Measurements from ENCODE around the gene SLC25A47. TPM values are rescaled to one million over a fixed set of nuclear protein-coding genes. Genes with fewer than 3 reads are reported as not detected.

Gene SLC25A47
- total and polyA plus RNA-seq, 4 donors, result 23.7 to 469 (median 291) TPM

GRCh38 chr14:100291305-100292075 is 31.6 kb upstream of the SLC25A47 start:
- DNase-seq (ENCODE audit: low spot score), result no peak
- Histone ChIP-seq H3K27ac (ENCODE audit: low read depth in 1 of 2, low read length in 2 of 2) (no peak overlapping the region), H3K9me3 (ENCODE audit: control insufficient read depth in 4 of 4, low read length in 3 of 4) (no peaks in the 10 kb centered on the region), H3K36me3 (ENCODE audit: control insufficient read depth in 4 of 4, insufficient read depth in 3 of 4, low read depth in 1 of 4, low read length in 3 of 4) (peaks cover 0 to 2% (median 0%) of the 10 kb centered on the region in 4 donors), H3K4me1 (ENCODE audit: control insufficient read depth in 4 of 4, insufficient read depth in 4 of 4, low read length in 3 of 4) (no peaks in the 10 kb centered on the region), H3K4me3 (ENCODE audit: low read depth in 1 of 3, low read length in 3 of 3) (no peak overlapping the region), H3K27me3 (ENCODE audit: control insufficient read depth in 4 of 4, insufficient read depth in 4 of 4, low read length in 3 of 4) (no peaks in the 10 kb centered on the region), H3K9ac (ENCODE audit: low read depth in 1 of 2, low read length in 2 of 2) (no peak overlapping the region)
- WGBS, result 95% methylated on average over 13 of the region's 13 CpGs
- no peak for TF ChIP-seq TAF1 (conservative IDR thresholded peaks at IDR 0.05)
- TF ChIP-seq ZBTB33 (IDR thresholded peaks at IDR 0.05), result no peak
- no peak for TF ChIP-seq NR2F2 (IDR thresholded peaks at IDR 0.05)
- TF ChIP-seq YY1 (IDR thresholded peaks at IDR 0.05), result no peak
- TF ChIP-seq FOXA2 (IDR thresholded peaks at IDR 0.05), result no peak
- TF ChIP-seq, protein P1, sequence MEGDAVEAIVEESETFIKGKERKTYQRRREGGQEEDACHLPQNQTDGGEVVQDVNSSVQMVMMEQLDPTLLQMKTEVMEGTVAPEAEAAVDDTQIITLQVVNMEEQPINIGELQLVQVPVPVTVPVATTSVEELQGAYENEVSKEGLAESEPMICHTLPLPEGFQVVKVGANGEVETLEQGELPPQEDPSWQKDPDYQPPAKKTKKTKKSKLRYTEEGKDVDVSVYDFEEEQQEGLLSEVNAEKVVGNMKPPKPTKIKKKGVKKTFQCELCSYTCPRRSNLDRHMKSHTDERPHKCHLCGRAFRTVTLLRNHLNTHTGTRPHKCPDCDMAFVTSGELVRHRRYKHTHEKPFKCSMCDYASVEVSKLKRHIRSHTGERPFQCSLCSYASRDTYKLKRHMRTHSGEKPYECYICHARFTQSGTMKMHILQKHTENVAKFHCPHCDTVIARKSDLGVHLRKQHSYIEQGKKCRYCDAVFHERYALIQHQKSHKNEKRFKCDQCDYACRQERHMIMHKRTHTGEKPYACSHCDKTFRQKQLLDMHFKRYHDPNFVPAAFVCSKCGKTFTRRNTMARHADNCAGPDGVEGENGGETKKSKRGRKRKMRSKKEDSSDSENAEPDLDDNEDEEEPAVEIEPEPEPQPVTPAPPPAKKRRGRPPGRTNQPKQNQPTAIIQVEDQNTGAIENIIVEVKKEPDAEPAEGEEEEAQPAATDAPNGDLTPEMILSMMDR (IDR thresholded peaks at IDR 0.05; ENCODE audit: low read depth, low read length, missing input control), result no peak
- no peak for TF ChIP-seq GABPA (IDR thresholded peaks at IDR 0.05 in 1 of 2, conservative IDR thresholded peaks at IDR 0.05 in 1 of 2)
- TF ChIP-seq MAX (IDR thresholded peaks at IDR 0.05), result no peak
- TF ChIP-seq HNF4G (IDR thresholded peaks at IDR 0.05), result no peak
- TF ChIP-seq JUND (IDR thresholded peaks at IDR 0.05), result no peak
- TF ChIP-seq RXRA (IDR thresholded peaks at IDR 0.05), result no peak
- TF ChIP-seq FOXA1 (IDR thresholded peaks at IDR 0.05), result no peak
- TF ChIP-seq EGR1 (IDR thresholded peaks at IDR 0.05; ENCODE audit: low read depth in 2 of 2), result no peak
- no peak for TF ChIP-seq REST (IDR thresholded peaks at IDR 0.05)
- TF ChIP-seq HNF4A (conservative IDR thresholded peaks at IDR 0.05), result no peak
- no peak for TF ChIP-seq RAD21 (IDR thresholded peaks at IDR 0.05)
- no peak for TF ChIP-seq SP1 (IDR thresholded peaks at IDR 0.05)
- TF ChIP-seq, protein P2, sequence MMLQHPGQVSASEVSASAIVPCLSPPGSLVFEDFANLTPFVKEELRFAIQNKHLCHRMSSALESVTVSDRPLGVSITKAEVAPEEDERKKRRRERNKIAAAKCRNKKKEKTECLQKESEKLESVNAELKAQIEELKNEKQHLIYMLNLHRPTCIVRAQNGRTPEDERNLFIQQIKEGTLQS (IDR thresholded peaks at IDR 0.05), result no peak
